ENCODE data around the gene ZFAND3. TPM values are rescaled to one million over a fixed set of nuclear protein-coding genes. Genes with fewer than 3 reads are reported as not detected.

ZFAND3 gene
- total RNA-seq, 1 donor from 2014 or later, result 18.7 TPM

- no peak for TF ChIP-seq CTCF (conservative IDR thresholded peaks at IDR 0.05; ENCODE audit: low read depth, low read length)
- no peak overlapping the region for H3K4me3 ChIP-seq (ENCODE audit: low read depth, low read length)
- DNase-seq (ENCODE audit: low read depth), result peak; percentile 36
Observed at GRCh38 chr6:37868447-37868825, 48.9 kb downstream of the ZFAND3 start.

- H3K4me3 ChIP-seq (ENCODE audit: low read depth, low read length), result no peak overlapping the region
- no peak for TF ChIP-seq CTCF (conservative IDR thresholded peaks at IDR 0.05; ENCODE audit: low read depth, low read length)
- DNase-seq (ENCODE audit: low read depth), result no peak
Observed at GRCh38 chr6:37871616-37872372, 52.3 kb downstream of the ZFAND3 start.

- DNase-seq (ENCODE audit: low read depth), result no peak
- no peak overlapping the region for H3K4me3 ChIP-seq (ENCODE audit: low read depth, low read length)
- no peak for TF ChIP-seq CTCF (conservative IDR thresholded peaks at IDR 0.05; ENCODE audit: low read depth, low read length)
Observed at GRCh38 chr6:37872373-37872745, 52.8 kb downstream of the ZFAND3 start.

GRCh38 chr6:37874726-37875125, 55.2 kb downstream of the ZFAND3 start:
- TF ChIP-seq CTCF (conservative IDR thresholded peaks at IDR 0.05; ENCODE audit: low read depth, low read length), result no peak
- no peak for DNase-seq (ENCODE audit: low read depth)
- no peak overlapping the region for H3K4me3 ChIP-seq (ENCODE audit: low read depth, low read length)

- H3K4me3 ChIP-seq (ENCODE audit: low read depth, low read length), result no peak overlapping the region
- no peak for TF ChIP-seq CTCF (conservative IDR thresholded peaks at IDR 0.05; ENCODE audit: low read depth, low read length)
- no peak for DNase-seq (ENCODE audit: low read depth)
Observed at GRCh38 chr6:37875561-37876309, 56.2 kb downstream of the ZFAND3 start.

GRCh38 chr6:37876843-37877242, 57.3 kb downstream of the ZFAND3 start:
- TF ChIP-seq CTCF (conservative IDR thresholded peaks at IDR 0.05; ENCODE audit: low read depth, low read length), result no peak
- no peak for DNase-seq (ENCODE audit: low read depth)
- no peak overlapping the region for H3K4me3 ChIP-seq (ENCODE audit: low read depth, low read length)

Measured in epithelial cell of proximal tubule (primary cell).